Measurements from ENCODE around the gene MPPED2.

MPPED2 gene

DNA sequence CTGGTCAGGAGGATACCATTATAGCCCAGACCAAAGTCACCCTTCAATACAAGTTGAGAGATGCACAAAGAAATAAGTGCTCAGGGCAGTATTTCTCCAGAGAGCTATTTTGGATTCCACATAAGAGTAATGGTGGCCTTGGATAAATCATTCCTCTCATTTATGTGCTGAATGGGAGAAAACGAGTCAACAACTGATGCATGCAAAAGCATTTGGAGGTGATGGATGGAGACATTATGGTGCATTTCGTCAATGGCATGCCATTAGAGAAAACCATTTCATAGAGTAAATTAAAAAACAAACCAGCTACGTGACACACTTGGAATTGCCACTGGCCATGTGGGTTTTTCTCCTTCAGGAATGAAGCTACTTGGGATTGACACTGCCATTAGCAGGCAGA is 182.0 kb downstream of the MPPED2 start:
- no peak for DNase-seq (ENCODE audit: low read depth, low spot score)
- no peak overlapping the region for H3K4me3 ChIP-seq (ENCODE audit: low read length)

DNA sequence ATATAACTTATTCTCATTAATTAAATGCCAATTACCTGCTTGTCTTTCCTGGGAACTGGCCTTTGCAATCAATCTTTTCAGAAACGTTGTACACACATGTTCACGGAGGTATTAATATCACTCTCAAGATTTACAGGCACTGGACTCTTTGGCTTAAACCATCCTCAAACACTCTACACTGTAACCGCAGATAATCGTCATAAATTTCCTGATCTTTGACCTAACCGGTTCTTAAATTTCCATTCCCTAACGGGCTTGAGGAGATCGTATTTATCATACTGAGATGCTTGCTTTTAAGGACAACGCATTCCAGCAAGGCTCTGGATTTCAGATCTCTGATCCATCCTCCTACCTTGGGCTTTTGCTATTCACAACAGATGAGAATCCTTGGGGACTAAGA is 190.4 kb downstream of the MPPED2 start:
- DNase-seq (ENCODE audit: low read depth, low spot score), result no peak
- H3K4me3 ChIP-seq (ENCODE audit: low read length), result no peak overlapping the region

DNA sequence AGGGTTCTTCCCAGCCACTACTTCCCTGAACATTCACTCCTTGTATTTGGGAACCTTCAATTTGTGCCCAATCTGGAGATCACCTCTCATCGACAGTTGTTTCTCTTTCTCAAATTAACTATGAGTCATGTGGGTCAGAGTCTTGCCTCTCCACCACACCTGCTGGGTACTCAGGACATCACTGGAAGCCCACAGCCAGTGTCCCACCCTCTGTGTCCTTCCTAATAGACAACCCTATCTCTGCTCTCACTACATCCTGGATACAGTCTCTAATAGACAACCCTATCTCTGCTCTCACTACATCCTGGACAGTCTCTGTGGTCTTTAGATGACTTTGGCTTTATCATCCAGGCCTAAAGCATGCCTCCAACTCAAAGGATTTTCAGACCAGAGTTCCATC is 193.1 kb downstream of the MPPED2 start:
- DNase-seq (ENCODE audit: low read depth, low spot score), result no peak

DNA sequence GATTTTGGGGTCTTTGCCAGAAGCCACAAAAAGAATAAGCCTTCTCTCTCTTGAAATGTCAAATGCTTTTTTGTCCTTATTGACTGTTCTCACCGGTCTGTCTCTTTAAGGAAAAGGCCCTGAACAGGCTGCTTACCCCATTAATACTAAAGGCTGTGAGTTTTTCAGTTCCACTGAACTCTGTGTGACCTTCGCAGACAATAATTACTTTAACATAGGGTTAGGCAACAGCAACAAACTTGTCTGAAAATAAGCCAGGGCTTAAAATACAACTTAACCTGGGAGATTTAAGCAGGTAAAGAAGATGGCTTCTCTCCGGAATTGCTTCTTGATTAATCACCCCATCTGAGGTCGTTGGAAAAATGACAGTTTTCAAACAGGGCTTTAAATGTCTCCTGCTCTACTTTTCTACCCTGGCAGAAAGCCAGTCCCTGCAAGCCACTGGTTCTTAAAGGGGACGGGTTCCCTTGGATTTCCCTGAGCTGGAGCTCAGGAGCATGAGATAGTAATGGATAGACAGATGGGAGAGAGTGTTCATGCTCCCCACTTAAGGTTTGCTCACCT is 193.8 kb downstream of the MPPED2 start:
- H3K4me3 ChIP-seq (ENCODE audit: low read length), result no peak overlapping the region
- DNase-seq (ENCODE audit: low read depth, low spot score), result no peak

More for the DNA sequence above, 193.1 kb downstream of the MPPED2 start:
- no peak overlapping the region for H3K4me3 ChIP-seq (ENCODE audit: low read length)

DNA sequence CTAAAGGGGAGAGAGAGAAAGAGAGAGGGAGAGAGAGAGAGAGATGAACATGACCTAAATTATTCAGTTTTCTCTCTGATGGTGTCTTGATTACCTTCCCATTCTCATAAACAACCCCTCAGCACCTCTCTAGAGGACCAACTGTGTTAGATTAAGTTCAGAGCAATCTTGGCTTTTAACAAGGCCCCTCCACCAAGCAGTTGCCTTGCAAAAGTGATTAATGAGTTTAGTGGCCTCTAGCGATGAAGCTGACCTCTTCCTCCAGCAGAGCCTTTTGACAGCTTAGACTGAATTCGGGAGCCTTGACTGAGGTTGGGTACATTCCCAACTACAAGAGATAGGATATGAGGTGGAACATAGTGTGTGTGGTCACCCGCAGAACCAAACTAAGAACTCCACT is 197.2 kb downstream of the MPPED2 start:
- DNase-seq (ENCODE audit: low read depth, low spot score), result no peak
- H3K4me3 ChIP-seq (ENCODE audit: low read length), result no peak overlapping the region

DNA sequence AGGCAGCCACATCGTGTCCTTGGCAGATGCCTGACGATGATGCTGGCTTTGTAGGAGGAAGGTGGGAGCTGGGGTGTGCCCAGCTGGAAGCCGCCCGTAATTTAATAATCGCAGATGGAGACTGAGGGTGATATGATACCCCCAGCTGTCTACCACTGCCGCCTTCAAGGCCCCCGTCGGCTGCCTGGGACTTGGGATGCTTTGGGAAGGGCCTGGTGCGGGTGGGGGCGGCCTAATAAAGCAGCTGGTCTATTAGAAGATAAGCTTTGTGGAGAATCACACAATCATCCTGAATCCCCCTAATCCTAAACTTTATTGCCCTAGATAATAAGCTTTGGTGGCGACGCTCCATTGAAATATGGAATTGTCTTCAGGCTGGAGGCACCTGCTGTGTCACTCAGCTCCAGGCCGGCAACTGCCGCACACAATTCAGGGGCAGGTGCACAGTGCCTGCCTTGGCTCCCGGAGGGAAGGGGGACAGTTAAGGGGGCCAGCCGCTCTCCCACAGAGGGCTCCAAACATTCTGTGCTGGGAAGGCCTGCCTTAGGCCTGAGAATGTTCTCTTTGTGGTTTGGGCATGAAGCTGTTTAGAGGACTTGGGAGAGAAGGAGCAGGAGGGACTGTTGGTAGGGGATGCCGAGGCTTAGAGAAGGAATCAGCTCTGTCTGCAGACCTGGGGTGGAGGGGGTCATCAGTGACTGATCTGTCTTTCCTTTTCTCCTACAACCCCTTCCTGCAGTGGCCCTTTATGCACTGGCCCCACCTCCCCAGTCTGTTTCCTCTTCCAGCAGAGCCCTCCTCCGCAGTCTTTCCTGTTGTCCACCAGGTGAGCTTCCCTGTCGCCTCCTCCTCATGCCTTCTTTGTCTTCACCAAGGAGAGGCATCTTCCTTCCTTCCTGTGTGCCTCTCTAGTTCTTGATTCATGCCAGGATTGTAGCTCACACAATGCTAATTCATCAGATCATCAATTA is 198.0 kb downstream of the MPPED2 start:
- no peak overlapping the region for H3K4me3 ChIP-seq (ENCODE audit: low read length)
- DNase-seq (ENCODE audit: low read depth, low spot score), result no peak

DNA sequence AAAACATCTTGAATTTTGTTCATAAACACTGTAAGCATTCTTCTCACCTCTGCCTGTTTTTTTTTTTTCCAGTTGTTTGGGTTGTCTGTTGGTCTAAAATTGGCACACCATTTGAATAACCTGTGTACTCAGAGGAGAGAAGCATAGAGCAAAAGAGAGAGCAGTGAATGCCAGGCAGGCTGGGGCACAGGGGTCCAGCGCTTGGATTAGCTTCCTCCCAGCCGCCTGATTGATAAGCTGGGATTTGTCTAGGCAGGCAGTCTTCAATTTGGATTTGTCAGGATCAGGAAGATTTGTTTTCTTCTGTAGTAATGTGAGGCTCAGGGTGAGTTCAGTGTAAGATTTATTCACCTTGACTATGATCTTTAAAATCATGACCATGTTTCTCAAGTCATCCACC is 204.3 kb downstream of the MPPED2 start:
- no peak overlapping the region for H3K4me3 ChIP-seq (ENCODE audit: low read length)

DNA sequence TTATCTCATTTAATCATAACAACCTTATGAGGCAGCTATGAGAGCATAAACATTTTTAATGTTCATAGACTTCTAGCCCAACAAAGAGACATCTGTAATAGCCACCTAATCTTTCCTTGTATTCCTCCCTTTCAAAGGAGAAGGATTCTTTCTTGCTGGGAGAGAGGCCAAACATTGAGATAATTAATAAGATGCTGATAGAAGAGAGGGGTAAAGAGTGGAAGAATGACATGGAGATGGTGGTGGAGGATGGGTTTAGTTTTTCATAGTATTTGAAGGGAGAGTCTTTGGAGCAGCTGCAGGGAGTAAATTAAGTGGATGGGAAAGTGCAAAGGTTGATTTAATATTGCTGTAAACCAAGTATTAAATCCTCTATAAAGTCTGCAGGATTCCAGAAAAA is 205.3 kb downstream of the MPPED2 start:
- no peak for DNase-seq (ENCODE audit: low read depth, low spot score)
- no peak overlapping the region for H3K4me3 ChIP-seq (ENCODE audit: low read length)

More for the DNA sequence above, 204.3 kb downstream of the MPPED2 start:
- no peak for DNase-seq (ENCODE audit: low read depth, low spot score)

DNA sequence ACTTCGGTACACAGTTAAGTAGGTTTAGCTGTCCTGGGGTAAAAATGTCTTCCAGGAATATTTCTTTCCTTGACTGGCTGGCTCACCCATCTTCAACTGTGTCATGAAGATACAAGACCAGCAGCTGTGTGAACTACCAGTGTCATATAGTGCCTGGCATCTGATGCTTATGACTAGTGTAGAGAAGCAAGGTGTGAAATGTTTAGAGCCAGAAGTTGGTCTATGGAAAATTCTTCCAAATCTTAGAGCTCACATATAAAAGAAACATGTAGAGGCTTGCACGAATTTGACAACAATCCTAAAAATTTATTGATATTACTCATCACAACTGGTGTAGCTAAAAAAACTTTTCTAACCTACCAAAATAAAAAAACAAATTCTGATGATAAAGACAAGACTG is 208.8 kb downstream of the MPPED2 start:
- H3K4me3 ChIP-seq (ENCODE audit: low read length), result no peak overlapping the region
- no peak for DNase-seq (ENCODE audit: low read depth, low spot score)

DNA sequence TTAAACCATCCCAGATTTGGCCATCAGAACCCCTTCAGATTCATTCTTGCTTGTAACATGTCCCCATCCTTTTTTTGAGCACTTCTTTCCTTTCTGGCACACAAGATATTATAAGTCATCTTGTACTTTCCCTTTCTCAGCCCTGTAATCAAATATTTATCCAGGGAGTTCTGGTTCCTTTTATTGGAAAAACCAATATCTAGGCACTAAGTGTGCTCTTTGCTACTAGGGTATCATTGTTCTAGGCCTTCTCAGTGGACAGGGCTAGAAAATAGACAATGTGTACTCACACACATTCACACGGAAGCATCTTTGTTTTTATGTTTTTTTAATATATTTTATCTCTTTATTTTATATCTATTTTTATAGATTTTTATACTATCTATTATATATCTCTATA is 216.0 kb downstream of the MPPED2 start:
- no peak for DNase-seq (ENCODE audit: low read depth, low spot score)
- H3K4me3 ChIP-seq (ENCODE audit: low read length), result no peak overlapping the region

DNA sequence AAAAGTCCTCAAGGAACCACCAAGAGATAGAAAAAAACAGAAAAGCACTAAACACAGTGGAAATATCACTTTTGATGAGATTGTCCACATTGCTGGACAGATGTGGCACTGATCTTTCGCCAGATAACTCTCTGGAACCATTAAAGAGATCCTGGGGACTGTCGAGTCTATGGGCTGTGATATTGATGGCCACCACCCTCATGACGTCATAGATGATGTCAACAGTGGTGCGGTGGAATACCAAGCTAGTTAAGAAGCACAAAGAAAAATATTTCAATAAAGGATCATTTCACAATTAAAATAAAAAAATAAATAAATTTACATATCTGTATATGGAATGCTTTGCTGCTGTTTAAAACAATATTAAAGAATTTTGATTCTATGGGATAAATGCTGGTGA is 217.8 kb downstream of the MPPED2 start:
- no peak overlapping the region for H3K4me3 ChIP-seq (ENCODE audit: low read length)
- no peak for DNase-seq (ENCODE audit: low read depth, low spot score)

DNA sequence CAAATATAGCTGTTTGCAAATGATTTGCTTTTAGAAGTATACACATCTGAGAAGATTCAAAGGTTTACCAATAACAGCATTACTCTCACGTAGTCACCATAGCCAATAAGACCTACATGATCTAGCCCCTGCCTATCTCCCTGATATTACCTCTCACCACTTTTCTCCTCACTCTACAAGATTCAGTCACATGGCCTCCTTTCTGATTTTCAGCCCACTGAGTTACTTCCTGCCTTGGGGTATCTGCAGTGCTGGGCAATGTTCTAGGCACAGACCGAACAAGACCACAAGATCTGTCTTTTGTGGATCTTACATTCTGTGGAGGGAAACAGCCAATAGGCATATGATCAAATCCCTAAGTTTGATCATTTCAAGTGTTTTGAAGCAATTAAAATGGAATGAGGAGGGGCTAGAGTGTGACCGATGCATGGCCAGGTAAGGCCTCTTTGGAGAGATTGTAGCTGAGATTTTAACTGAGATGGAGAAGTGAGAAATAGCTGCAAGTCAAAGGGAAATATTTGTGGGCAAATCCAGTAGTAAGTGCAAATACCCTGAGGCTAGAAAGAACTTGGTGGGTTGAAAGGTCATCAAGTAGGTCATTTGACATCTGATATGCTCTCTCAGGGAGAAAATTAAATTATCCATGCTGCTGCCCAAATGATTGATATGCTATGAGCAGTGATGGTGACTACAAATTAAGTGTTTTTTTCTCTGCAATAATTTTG is 220.2 kb downstream of the MPPED2 start:
- H3K4me3 ChIP-seq (ENCODE audit: low read length), result no peak overlapping the region
- no peak for DNase-seq (ENCODE audit: low read depth, low spot score)

DNA sequence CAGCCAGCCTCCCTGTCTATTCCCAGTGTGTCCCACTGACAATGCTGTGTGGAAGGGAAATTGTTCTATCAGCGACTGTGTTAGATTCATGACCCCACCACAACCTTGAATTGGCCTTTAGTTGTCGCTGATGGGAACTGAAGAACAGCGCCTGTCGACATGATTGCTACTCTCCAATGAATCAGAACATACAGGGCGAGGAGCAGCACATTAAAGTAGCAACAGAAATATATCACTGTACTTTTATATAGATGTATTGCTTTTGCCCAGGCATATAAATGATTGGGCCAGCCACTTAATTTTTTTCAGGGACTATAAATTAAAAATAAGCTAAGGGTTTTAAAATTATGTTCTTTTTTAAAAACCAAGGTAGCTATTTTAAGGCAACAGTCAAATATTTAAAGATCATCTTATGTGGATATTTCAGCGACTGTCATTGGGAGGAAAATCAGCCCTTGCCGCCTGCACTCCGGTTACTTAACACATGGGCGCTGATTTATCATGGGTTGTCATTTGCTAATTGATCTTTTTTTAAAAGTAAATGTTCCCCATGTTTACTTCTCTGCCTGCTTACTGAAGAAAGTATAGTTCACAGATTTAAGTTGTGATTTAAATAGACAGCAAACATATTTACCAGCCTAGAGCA is 221.2 kb downstream of the MPPED2 start:
- H3K4me3 ChIP-seq (ENCODE audit: low read length), result no peak overlapping the region
- DNase-seq (ENCODE audit: low read depth, low spot score), result no peak

DNA sequence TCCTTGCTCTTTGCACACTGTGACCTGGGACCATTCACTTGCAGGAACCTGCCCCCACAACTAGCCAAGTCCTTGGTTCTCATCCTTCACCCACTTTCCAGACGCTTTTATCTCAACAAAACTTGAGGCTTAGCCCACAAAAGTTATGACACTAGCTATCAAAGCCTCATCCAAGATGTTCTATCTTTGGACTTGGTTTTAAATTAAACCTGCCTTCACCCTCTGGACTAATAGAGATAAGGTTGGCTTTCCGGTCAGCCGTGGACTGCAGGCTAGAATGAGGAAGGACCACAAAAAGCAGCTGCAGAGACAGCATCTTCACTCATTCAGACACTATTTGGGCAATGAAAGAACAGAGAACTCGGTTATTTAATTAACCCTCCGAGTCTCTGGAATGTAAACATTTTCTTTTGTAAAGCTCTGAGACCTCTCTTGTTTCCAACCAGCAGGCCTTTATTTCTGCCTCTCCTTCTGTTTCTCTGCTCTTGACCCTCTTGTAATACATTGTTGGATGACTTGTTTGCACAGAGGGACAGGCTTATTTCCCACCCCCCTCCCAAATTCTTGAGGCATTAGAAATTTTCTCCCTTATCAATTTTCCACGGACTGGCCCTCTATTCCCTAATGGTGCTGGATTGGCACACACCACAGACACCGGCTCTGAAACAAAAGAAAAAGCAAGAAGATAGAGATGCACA is 221.9 kb downstream of the MPPED2 start:
- DNase-seq (ENCODE audit: low read depth, low spot score), result no peak
- H3K4me3 ChIP-seq (ENCODE audit: low read length), result no peak overlapping the region

DNA sequence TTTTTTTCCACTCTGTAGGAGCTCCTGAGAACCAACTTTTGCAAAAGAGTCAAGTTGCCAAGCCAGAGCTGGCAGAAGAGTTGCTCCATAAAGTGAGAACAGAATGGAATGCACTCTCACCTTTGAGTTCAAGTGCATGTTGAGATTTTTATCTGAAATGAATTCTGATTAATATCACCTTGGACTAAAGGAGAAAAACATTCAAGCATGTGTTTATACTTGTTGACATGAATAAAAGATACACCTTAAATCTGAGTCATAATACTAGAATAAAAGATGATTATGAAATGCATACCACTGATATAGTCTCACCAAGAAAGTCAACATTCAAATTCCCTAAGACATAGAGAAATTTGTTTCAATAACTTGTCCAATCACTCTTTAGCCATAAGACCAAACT is 225.4 kb downstream of the MPPED2 start:
- no peak for DNase-seq (ENCODE audit: low read depth, low spot score)
- H3K4me3 ChIP-seq (ENCODE audit: low read length), result no peak overlapping the region
